GM23338 (cell line): Measurements from ENCODE around the gene APOB.

ENCODE experiments used
- CTCF ChIP-seq, 2 experiments: fragments of 200-600 bp in 1 of 2; sonication (generic) in 1 of 2; conservative IDR thresholded peaks; 2 replicates each; pipeline versions ENCODE4 v1.5.1 to v1.6.1; 2016 to 2017; ENCODE audit warnings: antibody characterized with exemption in 2 of 2, low read depth in 2 of 2, mild to moderate bottlenecking in 2 of 2, moderate library complexity in 1 of 2
- EZH2 ChIP-seq: fragments of 200-600 bp; sonication (generic); IDR thresholded peaks from one replicate; pipeline ENCODE4 v1.8.0; 2017; ENCODE audit warnings: antibody characterized with exemption, mild to moderate bottlenecking, low read depth; ENCODE audit not compliant: unreplicated experiment
- JUNB ChIP-seq: IDR thresholded peaks from one replicate; pipeline ENCODE4 v1.6.1; 2016; ENCODE audit warnings: antibody characterized with exemption; ENCODE audit not compliant: unreplicated experiment
- NANOG ChIP-seq: IDR thresholded peaks from 2 replicates; pipeline ENCODE4 v1.6.1; 2016; ENCODE audit warnings: antibody characterized with exemption, borderline replicate concordance
- POLR2AphosphoS5 ChIP-seq: IDR thresholded peaks from 2 replicates; pipeline ENCODE4 v1.6.1; 2016; ENCODE audit warnings: antibody characterized with exemption, low read depth
- REST ChIP-seq: IDR thresholded peaks from one replicate; pipeline ENCODE4 v1.6.1; 2018; ENCODE audit warnings: antibody characterized with exemption; ENCODE audit not compliant: unreplicated experiment

DNA sequence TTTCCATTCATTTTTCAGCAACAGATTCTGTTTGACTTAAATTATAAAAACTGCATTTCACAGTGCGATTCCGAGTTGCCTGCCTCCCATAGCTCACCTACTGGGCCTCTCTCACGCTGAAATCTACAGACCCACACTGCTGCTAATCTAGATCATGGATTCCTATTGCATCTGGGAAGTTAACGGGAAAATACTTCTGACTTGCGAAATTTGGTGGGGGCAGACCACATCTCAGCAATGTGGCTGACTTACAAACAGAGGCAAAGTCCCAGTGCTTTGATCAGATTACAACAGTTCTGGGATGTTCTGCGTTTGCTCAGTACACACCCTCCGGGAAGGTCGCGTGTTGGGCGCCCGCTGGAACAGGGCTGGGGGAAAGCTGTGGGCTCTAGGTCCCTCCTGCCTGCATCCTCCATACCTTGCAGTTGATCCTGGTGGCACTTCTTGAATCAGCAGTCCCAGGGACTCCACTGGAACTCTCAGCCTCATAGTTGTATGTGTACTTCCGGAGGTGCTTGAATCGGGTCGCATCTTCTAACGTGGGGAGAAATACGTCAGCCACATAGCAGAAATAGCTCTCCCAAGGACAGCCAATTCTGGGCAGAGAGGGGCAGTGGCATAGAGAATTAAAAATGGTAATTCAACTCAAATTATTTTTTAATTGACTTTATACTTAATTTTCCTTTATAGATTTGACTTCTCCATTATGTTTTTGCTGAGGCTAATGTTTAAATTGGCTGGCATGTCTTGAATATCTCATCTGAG is 1.7 kb downstream of the APOB start:
- no peak for TF ChIP-seq CTCF (conservative IDR thresholded peaks at IDR 0.05; ENCODE audit: low read depth in 2 of 2)
- no peak for TF ChIP-seq REST
- TF ChIP-seq JUNB = no peak
- no peak for TF ChIP-seq POLR2AphosphoS5
- no peak for TF ChIP-seq EZH2
- no peak for TF ChIP-seq NANOG
